ENCODE measurements around the gene PDLIM4. TPM values are rescaled to one million over a fixed set of nuclear protein-coding genes. Genes with fewer than 3 reads are reported as not detected.

Gene PDLIM4
- total RNA-seq, 1 donor from 2014 or later, result 146 TPM

DNA sequence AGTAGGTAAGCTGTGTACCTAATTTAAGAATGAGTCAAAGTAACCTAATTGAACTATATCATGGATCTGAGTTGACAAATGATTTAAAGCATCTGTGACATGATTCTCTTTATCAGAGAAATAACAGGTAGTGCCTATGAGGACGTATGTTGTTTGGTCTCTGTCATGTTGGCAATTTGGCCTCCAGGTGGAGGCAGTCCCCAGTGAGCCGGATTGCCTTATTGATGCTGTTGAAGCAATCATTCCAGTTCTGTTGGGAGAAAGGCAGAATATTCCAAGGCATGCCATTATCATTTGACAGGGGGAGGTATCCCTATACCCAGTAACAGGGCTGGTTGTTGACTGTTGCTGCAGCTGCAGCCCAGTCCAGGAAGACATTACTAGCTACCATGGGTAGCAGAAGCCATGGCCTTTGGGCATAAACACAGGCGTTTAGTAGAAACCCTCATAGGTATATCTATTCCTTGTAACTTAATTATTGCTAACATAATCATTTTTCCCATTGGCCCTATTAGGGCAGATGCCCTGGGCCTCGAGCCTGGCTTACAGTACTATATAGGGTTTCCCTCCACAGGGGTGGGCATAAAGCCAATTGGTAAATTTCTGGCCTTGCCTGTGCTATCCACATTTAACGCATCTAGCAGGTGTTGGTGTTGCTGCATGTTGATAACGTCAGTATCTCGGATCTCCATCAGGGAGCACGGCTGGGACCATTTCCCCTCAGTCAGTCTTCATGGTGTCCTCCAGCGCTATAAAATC, 24.5 kb downstream of the PDLIM4 start:
- no peaks in the 10 kb centered on the region for H3K36me3 ChIP-seq (ENCODE audit: control insufficient read depth, insufficient read depth, low read length)
- H3K4me3 ChIP-seq (ENCODE audit: low read depth, low read length), result no peak overlapping the region
- TF ChIP-seq, protein P1, sequence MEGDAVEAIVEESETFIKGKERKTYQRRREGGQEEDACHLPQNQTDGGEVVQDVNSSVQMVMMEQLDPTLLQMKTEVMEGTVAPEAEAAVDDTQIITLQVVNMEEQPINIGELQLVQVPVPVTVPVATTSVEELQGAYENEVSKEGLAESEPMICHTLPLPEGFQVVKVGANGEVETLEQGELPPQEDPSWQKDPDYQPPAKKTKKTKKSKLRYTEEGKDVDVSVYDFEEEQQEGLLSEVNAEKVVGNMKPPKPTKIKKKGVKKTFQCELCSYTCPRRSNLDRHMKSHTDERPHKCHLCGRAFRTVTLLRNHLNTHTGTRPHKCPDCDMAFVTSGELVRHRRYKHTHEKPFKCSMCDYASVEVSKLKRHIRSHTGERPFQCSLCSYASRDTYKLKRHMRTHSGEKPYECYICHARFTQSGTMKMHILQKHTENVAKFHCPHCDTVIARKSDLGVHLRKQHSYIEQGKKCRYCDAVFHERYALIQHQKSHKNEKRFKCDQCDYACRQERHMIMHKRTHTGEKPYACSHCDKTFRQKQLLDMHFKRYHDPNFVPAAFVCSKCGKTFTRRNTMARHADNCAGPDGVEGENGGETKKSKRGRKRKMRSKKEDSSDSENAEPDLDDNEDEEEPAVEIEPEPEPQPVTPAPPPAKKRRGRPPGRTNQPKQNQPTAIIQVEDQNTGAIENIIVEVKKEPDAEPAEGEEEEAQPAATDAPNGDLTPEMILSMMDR (IDR thresholded peaks at IDR 0.05; ENCODE audit: insufficient read depth, low read length, poor library complexity, severe bottlenecking), result no peak
- H3K27me3 ChIP-seq (ENCODE audit: control insufficient read depth, insufficient read depth, low read length), result no peaks in the 10 kb centered on the region
- no peak for DNase-seq (ENCODE audit: low read depth)

DNA sequence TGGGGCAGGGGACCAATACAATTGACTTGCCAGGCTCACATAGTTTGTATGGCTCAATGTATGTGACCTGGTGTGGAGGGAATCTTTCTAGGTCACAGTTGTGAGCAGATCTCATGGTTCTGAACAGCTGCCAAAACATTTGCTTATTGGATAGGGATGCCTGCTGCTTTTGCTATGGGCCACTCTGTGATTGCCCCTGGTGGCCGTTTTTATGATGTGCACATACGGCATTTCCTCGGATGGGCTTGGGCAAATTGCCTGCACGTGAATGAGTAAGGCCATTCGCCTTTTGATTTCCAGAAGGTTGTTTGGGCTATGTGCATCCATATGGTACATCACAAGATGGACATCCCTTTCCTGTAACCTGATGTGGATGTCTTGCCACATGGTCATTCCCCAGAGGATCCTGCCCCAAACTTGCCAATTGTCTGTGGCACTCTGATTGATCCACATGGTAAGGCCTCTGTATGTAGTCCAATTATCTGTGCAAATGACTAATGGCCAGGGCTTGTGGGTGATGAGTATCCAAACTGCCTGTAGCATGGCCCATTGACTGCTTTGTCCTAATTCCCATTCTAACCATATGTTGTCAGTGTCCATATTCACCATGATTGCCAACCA, 26.0 kb downstream of the PDLIM4 start:
- TF ChIP-seq, protein P1 (IDR thresholded peaks at IDR 0.05; ENCODE audit: insufficient read depth, low read length, poor library complexity, severe bottlenecking), result peak; percentile 58
- no peak for DNase-seq (ENCODE audit: low read depth)
- Histone ChIP-seq H3K27me3 (ENCODE audit: control insufficient read depth, insufficient read depth, low read length) (no peaks in the 10 kb centered on the region), H3K4me3 (ENCODE audit: low read depth, low read length) (no peak overlapping the region), H3K36me3 (ENCODE audit: control insufficient read depth, insufficient read depth, low read length) (no peaks in the 10 kb centered on the region)

DNA sequence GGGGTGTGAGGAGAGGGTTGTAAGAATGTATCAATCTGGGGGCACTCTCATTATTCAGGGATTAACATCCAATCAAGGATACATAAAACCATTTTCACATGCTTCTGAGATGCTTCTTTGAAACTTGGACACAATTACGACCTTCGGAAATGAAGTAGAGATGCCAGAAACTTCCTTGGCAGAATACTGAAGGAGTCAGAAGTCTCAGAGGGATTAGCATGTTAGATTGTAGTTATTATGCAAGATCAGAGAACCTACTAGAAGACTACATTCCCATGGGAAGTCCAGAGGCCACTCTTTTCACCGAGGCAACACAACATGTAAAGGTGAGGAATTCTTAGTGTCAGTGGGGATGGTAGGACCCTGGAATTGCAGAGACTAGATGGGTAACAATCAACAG, 31.6 kb downstream of the PDLIM4 start:
- no peak for DNase-seq (ENCODE audit: low read depth)
- TF ChIP-seq, protein P1 (IDR thresholded peaks at IDR 0.05; ENCODE audit: insufficient read depth, low read length, poor library complexity, severe bottlenecking), result no peak
- Histone ChIP-seq H3K36me3 (ENCODE audit: control insufficient read depth, insufficient read depth, low read length) (no peaks in the 10 kb centered on the region), H3K27me3 (ENCODE audit: control insufficient read depth, insufficient read depth, low read length) (no peaks in the 10 kb centered on the region), H3K4me3 (ENCODE audit: low read depth, low read length) (no peak overlapping the region)

DNA sequence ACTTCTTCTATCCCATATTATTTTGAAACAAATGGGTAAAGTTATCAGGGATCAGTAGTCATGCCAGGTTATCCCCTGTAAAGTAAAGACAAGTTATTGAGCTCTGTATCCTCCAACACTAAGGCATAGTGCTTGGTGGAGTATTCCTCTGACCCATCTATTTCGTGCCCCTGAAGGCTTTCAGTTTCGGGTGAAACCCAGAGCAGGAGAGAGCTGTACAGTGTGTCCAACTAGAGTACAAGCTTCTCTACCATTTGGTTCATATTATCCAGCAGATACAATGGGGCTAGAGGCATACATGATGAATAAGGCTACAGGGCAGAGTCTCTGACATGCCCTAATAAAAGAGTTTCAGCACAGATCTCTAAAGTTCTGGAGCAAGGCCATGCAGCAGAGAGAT, 33.5 kb downstream of the PDLIM4 start:
- Histone ChIP-seq H3K36me3 (ENCODE audit: control insufficient read depth, insufficient read depth, low read length) (no peaks in the 10 kb centered on the region), H3K4me3 (ENCODE audit: low read depth, low read length) (no peak overlapping the region), H3K27me3 (ENCODE audit: control insufficient read depth, insufficient read depth, low read length) (no peaks in the 10 kb centered on the region)
- TF ChIP-seq, protein P1 (IDR thresholded peaks at IDR 0.05; ENCODE audit: insufficient read depth, low read length, poor library complexity, severe bottlenecking), result no peak
- no peak for DNase-seq (ENCODE audit: low read depth)

DNA sequence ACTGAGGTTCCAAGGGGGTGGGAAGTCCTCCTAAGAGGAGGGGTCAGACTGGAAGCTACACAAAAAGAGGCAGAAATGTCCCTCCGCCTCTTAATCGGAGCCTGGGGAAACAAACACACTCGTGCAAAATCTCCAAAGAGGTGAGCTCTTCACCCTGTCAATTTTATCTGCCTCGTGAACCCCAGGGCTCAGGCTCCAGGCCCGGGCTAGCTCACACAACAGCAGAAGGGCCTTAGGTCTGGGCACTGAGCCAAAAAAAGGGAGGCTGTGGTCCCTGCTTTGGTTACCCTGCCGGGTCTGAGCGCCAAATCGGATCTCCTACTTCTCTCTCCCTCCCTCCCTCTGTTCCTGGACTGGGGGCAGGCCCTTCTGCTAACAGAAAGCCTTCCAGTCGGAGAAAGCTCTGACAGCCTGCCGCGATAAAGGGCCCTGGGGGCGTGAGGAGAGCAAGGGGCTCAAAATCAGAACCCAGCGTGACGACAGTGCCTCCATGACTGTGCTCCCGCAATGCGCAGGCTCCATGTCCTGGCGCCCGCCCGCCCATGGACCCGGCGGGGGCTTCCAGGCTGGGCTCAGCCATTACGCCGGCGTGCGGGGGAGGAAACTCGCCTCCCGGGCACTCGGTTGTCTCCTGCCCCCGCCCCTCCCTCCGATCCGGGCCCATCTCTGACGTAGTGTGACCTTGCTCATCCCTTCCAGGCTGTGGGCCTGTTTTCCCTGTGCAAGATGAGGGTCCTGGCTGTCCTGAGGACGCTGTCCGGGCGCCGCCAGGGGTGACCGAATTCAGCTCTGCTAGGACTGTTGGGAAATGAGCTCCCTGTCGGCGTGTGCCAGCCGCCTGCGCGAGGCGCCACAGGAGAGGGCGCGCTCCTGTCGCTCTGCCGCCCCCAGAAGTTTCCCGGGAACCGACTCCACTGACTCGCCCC, 35.8 kb downstream of the PDLIM4 start:
- Histone ChIP-seq H3K27me3 (ENCODE audit: control insufficient read depth, insufficient read depth, low read length) (no peaks in the 10 kb centered on the region), H3K36me3 (ENCODE audit: control insufficient read depth, insufficient read depth, low read length) (no peaks in the 10 kb centered on the region), H3K4me3 (ENCODE audit: low read depth, low read length) (peak overlapping the region; percentile 67)
- TF ChIP-seq, protein P1 (IDR thresholded peaks at IDR 0.05; ENCODE audit: insufficient read depth, low read length, poor library complexity, severe bottlenecking), result peak; percentile 27
- peak; percentile 41 for DNase-seq (ENCODE audit: low read depth)
